Stomach smooth muscle (tissue), 2 donors: ENCODE measurements around the gene CNPPD1.

Source experiments
- H3K27ac ChIP-seq: one replicate; pipeline ENCODE4 v1.7.0; 2013; ENCODE audit warnings: mild to moderate bottlenecking, low read length, inconsistent platforms
- H3K27me3 ChIP-seq, 2 donors: one replicate each; pipeline ENCODE4 v1.7.0; 2013; ENCODE audit warnings: low read length in 2 of 2; ENCODE audit not compliant: insufficient read depth in 2 of 2, control insufficient read depth in 1 of 2
- H3K36me3 ChIP-seq, 2 donors: one replicate each; pipeline ENCODE4 v1.7.0; 2013; ENCODE audit warnings: low read length in 2 of 2; ENCODE audit not compliant: control insufficient read depth in 2 of 2, insufficient read depth in 2 of 2
- H3K4me1 ChIP-seq: one replicate; pipeline ENCODE4 v1.7.0; 2013; ENCODE audit warnings: low read length; ENCODE audit not compliant: control insufficient read depth, insufficient read depth
- H3K4me3 ChIP-seq, 2 donors: one replicate each; pipeline ENCODE4 v1.7.0; 2013; ENCODE audit warnings: low read length in 2 of 2
- H3K9ac ChIP-seq, 2 donors: one replicate each; pipeline ENCODE4 v1.7.0; 2013; ENCODE audit warnings: low read length in 2 of 2, mild to moderate bottlenecking in 1 of 2
- H3K9me3 ChIP-seq, 2 donors: one replicate each; pipeline ENCODE4 v1.7.0; 2013; ENCODE audit warnings: low read length in 2 of 2; ENCODE audit not compliant: control insufficient read depth in 2 of 2
- donor health status: healthy.
- donor health status: Pancreatic carcinoma.

CNPPD1 gene

DNA sequence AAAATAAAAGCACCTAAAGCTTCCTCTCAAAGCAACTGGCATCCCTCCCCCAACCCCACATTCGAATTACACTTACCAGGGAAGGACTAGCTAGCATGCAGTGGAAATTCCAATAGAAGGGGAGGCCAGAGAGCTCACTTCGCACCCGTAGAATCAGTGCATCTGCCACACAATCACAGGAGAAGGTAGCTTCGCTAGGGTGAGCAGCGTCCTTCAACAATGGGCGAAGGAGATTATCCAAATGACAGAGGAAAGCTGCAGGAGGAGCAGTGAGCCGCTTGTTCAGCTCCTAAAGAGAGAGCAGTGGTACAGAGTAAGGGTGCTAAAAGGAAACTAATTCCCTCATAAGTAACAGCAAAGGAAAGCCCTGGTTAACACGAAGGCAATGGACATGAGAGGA is 19.3 kb downstream of the CNPPD1 start:
- no peaks in the 10 kb centered on the region for H3K27me3 ChIP-seq
- no peak overlapping the region for H3K27ac ChIP-seq
- no peaks in the 10 kb centered on the region for H3K9me3 ChIP-seq
- no peak overlapping the region for H3K9ac ChIP-seq
- H3K4me3 ChIP-seq = no peak overlapping the region
- H3K36me3 ChIP-seq = peaks cover 3 to 15% of the 10 kb centered on the region in 2 donors
- peaks cover 14% of the 10 kb centered on the region for H3K4me1 ChIP-seq

DNA sequence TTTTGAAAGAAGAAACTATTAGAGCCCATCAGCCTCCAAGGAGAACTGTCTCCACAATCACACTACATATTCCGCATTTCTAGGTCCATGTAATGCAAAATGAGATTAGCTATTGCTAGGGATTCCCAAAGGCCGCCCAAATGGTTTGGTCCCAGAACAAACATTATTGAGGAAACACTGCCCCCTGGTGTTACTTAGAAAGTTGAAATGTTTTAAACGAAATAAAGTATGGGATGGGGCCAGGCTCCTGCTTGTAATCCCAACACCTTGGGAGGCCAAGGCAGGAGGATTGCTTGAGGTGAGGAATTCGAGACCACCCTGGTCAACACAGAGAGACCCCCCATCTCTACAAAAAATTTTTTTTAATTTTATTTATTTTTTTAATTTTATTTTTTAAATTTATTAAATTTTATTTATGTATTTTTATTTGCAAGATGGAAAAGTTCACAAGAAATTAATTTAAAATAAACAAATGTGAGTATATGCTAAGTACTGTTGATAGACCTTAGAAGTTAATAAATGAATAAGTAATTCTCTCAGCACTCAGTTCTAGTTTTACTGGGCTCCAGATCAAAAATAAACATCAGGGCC is 21.6 kb downstream of the CNPPD1 start:
- no peak overlapping the region for H3K4me3 ChIP-seq
- no peak overlapping the region for H3K9ac ChIP-seq
- H3K9me3 ChIP-seq = no peaks in the 10 kb centered on the region
- H3K4me1 ChIP-seq = peaks cover 7% of the 10 kb centered on the region
- H3K36me3 ChIP-seq = peaks cover 3 to 15% of the 10 kb centered on the region in 2 donors
- H3K27me3 ChIP-seq = no peaks in the 10 kb centered on the region
- H3K27ac ChIP-seq = no peak overlapping the region

DNA sequence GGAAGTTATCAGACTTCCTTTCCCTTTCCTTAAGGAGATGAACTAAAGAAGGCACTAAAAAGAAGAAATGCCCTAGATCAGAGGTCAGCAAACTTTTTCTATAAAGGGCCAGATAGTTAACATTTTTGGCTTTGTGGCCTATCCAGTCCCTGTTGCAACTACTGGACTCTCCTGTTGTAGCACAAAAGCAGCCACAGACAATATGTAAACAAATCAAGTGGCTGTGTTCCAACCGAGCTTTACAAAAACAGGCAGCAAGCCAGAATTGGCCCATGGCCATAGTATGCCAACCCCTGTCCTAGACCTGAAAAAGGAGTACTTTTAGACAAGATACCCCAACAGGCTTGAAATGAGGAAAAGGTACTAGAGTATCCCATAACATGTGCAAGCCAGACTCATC is 27.1 kb downstream of the CNPPD1 start:
- no peaks in the 10 kb centered on the region for H3K4me1 ChIP-seq
- H3K4me3 ChIP-seq = no peak overlapping the region
- no peaks in the 10 kb centered on the region for H3K27me3 ChIP-seq
- no peak overlapping the region for H3K9ac ChIP-seq
- H3K36me3 ChIP-seq = peaks cover 8 to 19% of the 10 kb centered on the region in 2 donors
- H3K27ac ChIP-seq = no peak overlapping the region
- no peaks in the 10 kb centered on the region for H3K9me3 ChIP-seq

DNA sequence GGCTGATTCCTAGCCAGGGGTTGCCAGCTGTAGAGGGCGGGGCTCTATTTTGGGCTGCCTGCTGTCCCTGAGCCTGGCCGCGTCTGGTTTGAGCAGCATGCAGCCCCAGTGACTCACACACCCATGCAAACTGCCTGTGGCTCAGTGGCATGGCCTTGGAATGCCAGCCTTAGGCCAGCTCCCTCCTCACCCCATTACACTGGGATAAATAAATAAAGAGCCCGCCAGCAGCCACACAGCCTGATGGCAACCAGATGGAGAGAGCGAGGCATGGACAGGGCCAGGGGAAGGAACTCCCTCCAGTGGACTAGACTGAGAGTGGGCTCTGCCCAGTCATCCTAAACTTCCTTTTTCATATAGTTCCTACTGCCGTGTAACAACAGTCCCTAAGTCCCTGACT is 34.4 kb downstream of the CNPPD1 start:
- no peaks in the 10 kb centered on the region for H3K4me1 ChIP-seq
- H3K36me3 ChIP-seq = peaks cover 20 to 26% of the 10 kb centered on the region in 2 donors
- H3K4me3 ChIP-seq = no peak overlapping the region
- H3K9ac ChIP-seq = no peak overlapping the region
- no peak overlapping the region for H3K27ac ChIP-seq
- H3K27me3 ChIP-seq = no peaks in the 10 kb centered on the region
- no peaks in the 10 kb centered on the region for H3K9me3 ChIP-seq

DNA sequence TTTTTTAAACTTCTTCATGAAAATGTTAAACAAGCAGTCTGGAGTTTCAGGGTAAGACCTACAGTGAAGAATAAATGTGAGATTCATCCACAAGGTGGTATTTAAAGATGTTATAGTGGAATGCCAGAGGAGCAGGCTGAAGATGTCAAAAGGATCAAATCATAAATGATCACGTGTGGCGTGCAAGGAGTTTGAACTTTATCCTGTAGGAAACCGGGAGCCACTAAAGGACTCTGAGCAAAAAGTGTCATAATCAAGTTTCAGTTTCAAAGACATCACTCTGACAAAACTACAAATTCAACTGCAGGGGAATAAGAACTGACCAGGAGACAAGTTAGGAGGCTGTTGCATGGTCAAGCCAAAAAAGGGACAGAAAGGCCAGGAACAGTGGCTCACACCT is 36.0 kb downstream of the CNPPD1 start:
- no peak overlapping the region for H3K9ac ChIP-seq
- no peak overlapping the region for H3K27ac ChIP-seq
- H3K4me1 ChIP-seq = no peaks in the 10 kb centered on the region
- H3K4me3 ChIP-seq = no peak overlapping the region
- H3K9me3 ChIP-seq = no peaks in the 10 kb centered on the region
- no peaks in the 10 kb centered on the region for H3K27me3 ChIP-seq
- peaks cover 12 to 14% of the 10 kb centered on the region in 2 donors for H3K36me3 ChIP-seq

DNA sequence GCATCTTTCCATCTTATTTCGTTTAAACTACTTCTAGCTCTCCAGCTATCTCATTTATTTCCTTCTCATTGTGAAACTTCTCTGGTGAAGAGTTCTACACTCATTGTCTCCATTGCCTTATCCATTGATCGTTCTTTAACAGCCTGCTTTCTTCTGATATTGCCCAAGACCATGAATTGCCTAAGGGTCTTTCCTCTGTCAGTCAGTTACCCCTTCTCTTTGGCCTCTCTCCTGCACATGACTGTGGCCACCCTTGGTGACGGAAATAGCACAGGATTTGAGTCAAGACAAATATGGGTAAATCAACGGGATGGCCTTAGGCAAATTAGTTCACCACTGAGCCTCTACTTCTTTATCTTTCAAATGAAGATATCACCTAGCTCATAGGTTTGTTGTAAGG is 42.7 kb downstream of the CNPPD1 start:
- Histone ChIP-seq H3K4me3 (no peak overlapping the region), H3K4me1 (no peaks in the 10 kb centered on the region), H3K36me3 (no peaks in the 10 kb centered on the region), H3K9me3 (no peaks in the 10 kb centered on the region), H3K27me3 (no peaks in the 10 kb centered on the region), H3K27ac (no peak overlapping the region), H3K9ac (no peak overlapping the region)

DNA sequence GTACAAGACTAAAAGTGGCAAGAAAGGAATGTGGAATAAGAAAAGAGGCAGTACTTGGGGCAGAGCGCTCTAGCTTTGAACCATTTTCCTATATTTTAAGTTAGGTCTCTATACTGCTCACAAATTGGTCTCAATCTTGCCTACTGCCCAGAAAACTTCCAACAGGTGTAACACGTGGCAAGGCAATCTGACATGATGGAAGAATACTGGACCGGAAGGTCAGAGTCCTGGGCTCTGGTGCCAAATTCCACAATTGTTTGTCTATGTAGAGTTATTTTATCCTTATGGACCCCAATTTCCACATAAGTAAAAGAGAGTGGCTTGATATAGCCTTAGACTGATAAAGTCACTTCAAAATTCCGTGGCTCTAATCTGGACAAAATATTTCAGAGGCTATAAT is 45.0 kb downstream of the CNPPD1 start:
- Histone ChIP-seq H3K9ac (no peak overlapping the region), H3K27me3 (no peaks in the 10 kb centered on the region), H3K27ac (no peak overlapping the region), H3K4me1 (no peaks in the 10 kb centered on the region), H3K9me3 (no peaks in the 10 kb centered on the region), H3K4me3 (no peak overlapping the region), H3K36me3 (no peaks in the 10 kb centered on the region)

DNA sequence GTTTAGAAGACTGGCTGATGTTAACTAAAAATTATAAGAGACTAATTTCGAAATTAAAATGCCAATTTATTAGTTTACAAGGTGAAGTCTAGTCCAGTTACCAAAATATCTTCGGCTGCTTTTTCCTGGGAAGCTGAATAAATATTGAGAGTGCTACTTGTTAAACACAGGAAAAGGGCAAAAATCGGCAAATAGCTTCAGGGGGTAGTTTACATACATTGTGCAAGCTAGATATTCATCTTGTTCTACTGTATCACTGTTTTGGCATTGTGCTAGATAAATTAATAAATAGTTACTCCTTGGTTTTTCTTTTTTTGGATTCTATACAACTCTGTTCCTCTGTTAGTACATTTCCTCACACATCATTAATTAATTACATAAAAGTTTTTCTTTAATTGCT is 45.4 kb downstream of the CNPPD1 start:
- Histone ChIP-seq H3K36me3 (no peaks in the 10 kb centered on the region), H3K27me3 (no peaks in the 10 kb centered on the region), H3K4me3 (no peak overlapping the region), H3K9ac (no peak overlapping the region), H3K9me3 (no peaks in the 10 kb centered on the region), H3K4me1 (no peaks in the 10 kb centered on the region), H3K27ac (no peak overlapping the region)

DNA sequence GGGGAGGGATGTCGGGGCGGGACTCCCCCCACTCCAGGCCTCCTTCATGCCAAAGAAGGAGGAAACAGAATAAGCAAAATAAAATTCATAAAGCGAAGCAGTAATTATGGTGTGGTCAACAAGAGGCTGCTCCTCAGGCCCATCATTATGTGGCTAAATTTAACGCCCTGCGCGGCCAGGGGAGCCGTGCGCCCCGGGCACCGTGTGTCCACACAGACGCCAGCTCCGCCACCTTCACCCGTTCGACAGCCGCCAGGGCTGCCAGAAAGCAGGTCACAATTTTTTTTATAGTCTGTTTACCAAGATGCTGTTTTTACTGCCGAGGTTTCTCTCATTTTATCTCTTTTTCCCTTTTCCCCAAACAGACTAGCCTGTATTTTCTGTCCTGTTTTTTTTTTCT is 47.1 kb downstream of the CNPPD1 start:
- Histone ChIP-seq H3K4me3 (no peak overlapping the region), H3K27ac (no peak overlapping the region), H3K27me3 (no peaks in the 10 kb centered on the region), H3K9ac (no peak overlapping the region), H3K4me1 (no peaks in the 10 kb centered on the region), H3K36me3 (no peaks in the 10 kb centered on the region), H3K9me3 (no peaks in the 10 kb centered on the region)

DNA sequence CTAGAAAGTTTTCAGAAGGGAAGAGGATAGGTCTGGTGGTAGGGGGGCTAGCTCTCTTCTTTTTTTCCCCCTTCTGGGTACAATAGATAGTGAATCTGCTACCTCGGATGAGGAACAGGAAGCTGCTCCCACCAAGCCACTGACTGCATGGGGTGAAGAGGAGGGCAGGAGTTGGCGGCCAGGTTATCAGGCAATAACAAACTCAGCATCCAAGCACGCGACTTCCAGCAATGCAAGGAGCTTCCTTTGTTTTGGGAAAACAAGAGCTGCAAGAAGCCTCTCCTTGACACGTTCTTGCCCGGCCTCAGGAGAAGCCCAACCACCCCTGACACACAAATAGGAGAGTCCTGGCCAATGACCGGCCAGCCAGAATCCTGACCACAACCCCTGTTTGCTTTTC is 48.3 kb downstream of the CNPPD1 start:
- H3K36me3 ChIP-seq = no peaks in the 10 kb centered on the region
- no peak overlapping the region for H3K4me3 ChIP-seq
- no peaks in the 10 kb centered on the region for H3K27me3 ChIP-seq
- H3K9me3 ChIP-seq = no peaks in the 10 kb centered on the region
- no peak overlapping the region for H3K27ac ChIP-seq
- no peaks in the 10 kb centered on the region for H3K4me1 ChIP-seq
- H3K9ac ChIP-seq = no peak overlapping the region

DNA sequence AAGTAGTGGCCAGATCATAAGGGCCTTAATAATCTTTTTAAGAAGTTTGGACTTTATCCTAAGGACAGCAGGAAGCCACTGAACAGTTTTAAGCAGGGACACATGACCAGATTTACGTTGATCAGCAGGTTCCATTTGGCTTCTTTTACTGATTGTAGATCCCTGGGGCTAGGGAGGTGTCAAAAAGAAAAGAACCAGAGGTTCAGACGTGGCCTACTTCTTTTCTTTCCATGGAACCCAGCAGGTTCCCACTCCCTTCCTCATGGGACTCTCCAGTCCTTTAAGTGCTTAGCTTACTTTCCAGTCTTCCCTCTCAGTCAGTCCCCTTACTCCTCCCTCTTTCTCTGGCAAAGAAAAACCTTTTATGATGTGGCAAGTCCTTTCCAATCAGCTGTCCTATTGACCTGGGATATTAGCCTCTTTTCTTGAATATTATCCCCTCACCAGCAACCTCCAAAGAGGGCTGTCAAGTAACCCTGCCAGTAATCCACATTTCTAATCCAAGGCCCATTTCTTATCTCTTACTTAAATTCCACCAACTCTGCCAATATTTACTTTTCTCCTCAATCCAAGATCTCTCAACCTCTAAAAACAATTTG is 49.6 kb downstream of the CNPPD1 start:
- H3K4me1 ChIP-seq = no peaks in the 10 kb centered on the region
- H3K27ac ChIP-seq = no peak overlapping the region
- H3K9me3 ChIP-seq = no peaks in the 10 kb centered on the region
- no peak overlapping the region for H3K9ac ChIP-seq
- H3K27me3 ChIP-seq = no peaks in the 10 kb centered on the region
- no peak overlapping the region for H3K4me3 ChIP-seq
- no peaks in the 10 kb centered on the region for H3K36me3 ChIP-seq
